NCI-H1105 treated with DMSO at 0.1 percent for 48 hours (cell line): Measurements from ENCODE around the gene TLCD3B.

Source experiments
- DNase-seq: peaks from one replicate; lab custom pipeline; 2025; lab: John Stamatoyannopoulos, UW

TLCD3B gene

GRCh38 chr16:29988346-29989075 is 42.6 kb downstream of the TLCD3B start:
- no peak for DNase-seq

- no peak for DNase-seq
Measured at GRCh38 chr16:29987371-29988085, 43.5 kb downstream of the TLCD3B start.

GRCh38 chr16:29986931-29987330 is 44.1 kb downstream of the TLCD3B start:
- DNase-seq = no peak

GRCh38 chr16:29986231-29986630 is 44.8 kb downstream of the TLCD3B start:
- no peak for DNase-seq

- no peak for DNase-seq
Measured at GRCh38 chr16:29985271-29985811, 45.7 kb downstream of the TLCD3B start.

DNA sequence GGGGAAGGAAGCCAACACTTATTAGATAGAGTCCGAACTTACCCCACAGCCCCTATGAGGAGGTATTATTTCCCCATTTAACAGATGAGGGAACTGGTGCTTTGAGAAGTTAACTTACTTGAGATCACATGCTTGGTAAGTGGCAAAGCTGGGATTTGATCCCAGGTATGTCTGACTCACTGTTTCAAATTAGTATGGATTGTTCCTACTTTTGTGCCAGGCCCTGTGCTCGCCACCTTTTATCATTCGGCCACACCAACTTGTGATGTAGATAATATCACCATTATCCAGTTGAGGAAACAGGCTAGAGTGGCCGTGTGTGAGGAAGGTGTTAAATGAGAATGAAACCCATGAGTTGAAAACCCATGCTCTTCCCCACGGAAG is 46.3 kb downstream of the TLCD3B start:
- no peak for DNase-seq

DNA sequence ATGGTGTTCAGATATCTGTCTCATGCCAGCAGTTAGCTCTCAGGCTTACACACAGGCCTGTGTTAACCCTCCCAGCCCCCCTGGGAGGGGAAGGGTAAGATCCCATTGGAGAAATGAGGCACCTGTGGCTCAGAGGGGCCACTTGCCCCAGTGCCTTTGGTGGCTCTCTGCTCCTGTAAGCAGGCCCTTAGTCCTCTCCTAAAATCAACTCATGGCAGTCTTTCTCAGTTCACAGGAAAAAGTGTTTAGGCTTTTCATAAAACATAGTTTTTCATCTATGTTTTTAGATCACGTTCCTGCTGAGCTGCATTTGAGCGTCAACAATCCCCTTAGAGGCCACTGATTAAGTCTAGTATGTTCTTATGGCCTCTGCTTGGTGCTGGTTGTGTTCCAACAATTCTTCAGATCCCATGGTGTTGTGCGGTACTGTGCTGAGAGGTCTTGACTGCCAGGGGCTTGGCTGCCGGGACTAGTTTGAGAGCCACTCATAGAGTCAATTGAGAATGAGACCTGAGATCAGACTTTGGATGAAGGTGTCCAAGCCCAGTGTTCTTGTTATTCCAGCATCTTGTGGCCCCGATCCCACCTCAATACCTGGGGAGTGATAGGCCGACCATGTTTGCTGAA is 46.8 kb downstream of the TLCD3B start:
- DNase-seq = no peak

DNA sequence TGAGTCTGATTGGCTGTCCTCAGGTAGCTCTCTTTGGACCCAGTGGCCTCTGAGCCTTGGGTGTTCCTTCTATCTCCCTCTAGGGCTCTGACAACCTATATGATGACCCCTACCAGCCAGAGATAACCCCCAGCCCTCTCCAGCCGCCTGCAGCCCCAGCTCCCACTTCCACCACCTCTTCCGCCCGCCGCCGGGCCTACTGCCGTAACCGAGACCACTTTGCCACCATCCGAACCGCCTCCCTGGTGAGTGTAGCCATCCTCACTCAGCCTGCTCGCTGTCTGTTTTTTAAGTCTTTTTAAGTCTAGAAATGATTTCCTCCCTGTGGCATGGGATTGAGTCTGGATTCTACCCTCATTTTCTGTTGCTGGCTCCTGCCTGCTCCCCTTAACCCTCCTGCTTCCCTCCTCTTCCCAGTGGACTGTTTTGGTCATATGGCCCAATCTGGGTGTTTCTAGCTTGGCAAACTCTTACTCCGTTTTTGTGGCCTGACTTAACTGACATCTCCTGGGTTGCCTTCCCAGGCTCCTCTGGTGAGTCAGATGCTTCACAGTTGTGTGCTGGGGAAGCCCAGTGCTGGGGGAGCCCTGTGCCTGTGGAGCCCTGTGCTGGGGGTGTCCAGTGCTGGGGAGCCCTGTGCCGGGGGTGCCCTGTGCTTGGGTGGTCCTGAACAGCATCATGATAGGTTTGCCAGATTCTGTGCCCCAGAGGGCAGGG is 47.5 kb downstream of the TLCD3B start:
- no peak for DNase-seq

DNA sequence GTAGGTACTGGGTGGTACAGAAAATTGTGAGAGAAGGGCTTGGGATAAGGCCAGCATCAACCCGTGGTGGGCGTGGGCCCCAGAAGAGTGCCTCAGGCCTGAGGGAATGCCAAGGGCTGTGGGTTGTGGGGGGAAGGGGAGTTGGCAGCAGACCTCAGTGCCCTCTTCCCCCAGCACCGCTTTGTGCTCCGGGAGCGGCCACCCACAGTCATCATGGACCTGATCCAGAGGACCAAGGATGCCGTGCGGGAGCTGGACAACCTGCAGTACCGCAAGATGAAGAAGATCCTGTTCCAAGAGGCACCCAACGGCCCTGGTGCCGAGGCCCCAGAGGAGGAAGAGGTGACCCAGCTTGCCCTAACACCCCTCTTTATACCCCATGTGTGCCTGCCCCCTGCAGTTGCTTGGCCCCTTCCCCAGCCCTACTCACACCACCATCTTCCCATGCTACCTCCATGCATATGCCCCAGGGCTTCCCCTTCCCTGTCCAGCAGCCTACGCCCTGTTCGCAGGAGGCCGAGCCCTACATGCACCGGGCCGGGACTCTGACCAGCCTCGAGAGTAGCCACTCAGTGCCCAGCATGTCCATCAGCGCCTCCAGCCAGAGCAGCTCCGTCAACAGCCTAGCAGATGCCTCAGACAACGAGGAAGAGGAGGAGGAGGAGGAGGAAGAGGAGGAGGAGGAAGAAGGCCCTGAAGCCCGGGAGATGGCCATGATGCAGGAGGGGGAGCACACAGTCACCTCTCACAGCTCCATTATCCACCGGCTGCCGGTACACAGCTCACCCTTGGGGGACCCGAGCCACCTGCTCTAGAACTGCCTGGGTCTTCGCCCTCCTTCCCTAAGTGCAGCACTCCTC is 48.3 kb downstream of the TLCD3B start:
- no peak for DNase-seq

DNA sequence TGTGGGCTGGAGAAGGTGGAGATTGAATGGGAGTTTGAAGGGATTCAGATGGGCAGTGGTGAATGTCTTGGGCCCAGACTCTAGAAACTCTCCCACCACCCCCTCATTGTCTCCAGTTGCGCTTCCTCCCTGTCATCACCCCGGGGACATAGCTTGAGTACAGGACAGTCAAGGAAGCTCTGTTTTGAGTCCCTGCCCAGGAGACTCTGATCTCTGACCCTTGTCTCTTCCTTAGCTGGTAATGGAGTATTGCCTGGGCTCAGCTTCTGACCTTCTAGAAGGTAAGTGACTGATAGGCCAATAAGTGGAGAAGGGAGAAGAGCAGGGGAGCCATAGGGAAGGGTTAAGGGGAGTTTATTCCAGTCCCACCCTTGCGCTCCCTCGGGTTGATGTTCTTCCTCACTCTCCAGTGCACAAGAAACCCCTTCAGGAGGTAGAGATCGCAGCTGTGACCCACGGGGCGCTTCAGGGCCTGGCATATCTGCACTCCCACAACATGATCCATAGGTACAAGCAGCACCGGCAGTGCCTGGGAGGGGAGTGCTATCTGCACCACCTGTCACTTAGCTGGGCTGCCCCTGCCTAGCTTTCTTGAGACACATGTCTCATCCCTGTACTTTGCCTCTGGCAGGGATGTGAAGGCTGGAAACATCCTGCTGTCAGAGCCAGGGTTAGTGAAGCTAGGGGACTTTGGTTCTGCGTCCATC is 52.4 kb downstream of the TLCD3B start:
- no peak for DNase-seq

GRCh38 chr16:29978081-29978480 is 53.0 kb downstream of the TLCD3B start:
- no peak for DNase-seq

GRCh38 chr16:29977063-29977825 is 53.8 kb downstream of the TLCD3B start:
- DNase-seq = no peak

DNA sequence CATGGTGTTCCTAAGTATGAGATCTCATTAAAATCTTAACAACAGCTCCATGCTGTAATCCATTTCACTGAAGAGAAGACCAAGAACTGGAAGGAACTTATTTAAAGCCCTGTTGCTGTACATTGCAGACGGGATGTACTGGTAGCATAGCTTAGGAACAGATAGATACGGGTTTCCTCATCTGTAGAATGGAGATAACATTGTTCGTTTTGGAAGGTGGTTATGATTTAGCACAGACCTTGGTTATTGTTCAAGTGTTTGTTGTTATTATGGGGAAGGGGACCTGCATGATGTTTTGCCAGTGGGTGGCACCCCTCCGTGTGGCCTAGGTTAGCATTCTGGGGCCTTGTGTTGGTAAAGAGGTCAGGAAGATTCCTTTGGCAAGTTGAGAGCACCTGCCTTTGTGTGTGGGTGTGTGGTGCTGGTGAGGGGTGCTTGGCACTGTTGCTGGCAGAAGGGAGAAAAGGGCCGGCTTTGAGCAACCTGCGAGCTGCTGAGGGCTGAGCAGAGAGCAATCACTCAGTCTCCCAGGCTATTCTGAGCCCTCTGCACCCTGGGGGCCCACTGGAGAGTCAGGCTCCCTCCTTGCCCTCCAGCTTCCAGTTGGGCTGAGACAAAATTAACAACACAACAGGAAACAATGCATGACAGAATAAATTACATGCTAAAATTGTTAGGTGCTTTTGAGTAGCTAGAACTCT is 55.1 kb downstream of the TLCD3B start:
- DNase-seq = no peak

DNA sequence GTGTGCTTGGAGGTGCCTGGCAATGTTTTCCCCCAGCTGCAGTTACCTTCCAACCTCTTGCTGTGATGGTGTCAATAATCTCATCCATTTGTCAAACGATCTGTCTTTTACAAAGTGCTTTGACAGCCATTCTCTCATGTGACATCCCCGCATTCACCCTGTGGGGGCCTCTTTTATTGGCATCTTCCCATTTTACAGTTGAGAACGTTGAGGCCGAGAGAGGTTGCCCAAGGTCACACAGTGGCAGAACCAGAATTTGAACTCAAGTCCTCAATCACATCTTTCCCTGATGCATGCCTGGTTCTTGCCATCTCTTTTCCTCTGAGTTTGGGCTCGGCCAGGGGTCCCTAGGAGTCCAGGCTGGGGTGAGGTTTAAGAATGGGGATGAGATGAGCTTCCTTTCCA is 55.9 kb downstream of the TLCD3B start:
- no peak for DNase-seq
